Vagina (tissue), 2 donors: ENCODE data around the gene NEDD8. TPM values are rescaled to one million over a fixed set of nuclear protein-coding genes. Genes with fewer than 3 reads are reported as not detected.
A peak's percentile ranks its signal among the peaks of the same experiment; 100 is the strongest.

ENCODE experiments used
- DNase-seq, 2 donors: peaks; one replicate each; pipeline ENCODE4 v3.0.0-alpha.2; 2017; ENCODE audit errors: extremely low spot score in 2 of 2
- H3K27ac ChIP-seq: fragments of 200-600 bp; sonication (generic); one replicate; pipeline ENCODE4 v1.5.1; 2019
- H3K27me3 ChIP-seq: fragments of 200-600 bp; sonication (generic); one replicate; pipeline ENCODE4 v1.5.1; 2019
- H3K36me3 ChIP-seq, 2 donors: fragments of 200-600 bp; sonication (generic); one replicate each; pipeline ENCODE4 v1.5.1; 2017 to 2019
- H3K4me1 ChIP-seq: fragments of 200-600 bp; sonication (generic); one replicate; pipeline ENCODE4 v1.5.1; 2019
- H3K4me3 ChIP-seq, 2 donors: fragments of 200-600 bp; sonication (generic); 1 replicate in 1 of 2; 2 replicates in 1 of 2; pipeline ENCODE4 v1.5.1; 2016 to 2019
- H3K9me3 ChIP-seq: fragments of 200-600 bp; sonication (generic); one replicate; pipeline ENCODE4 v1.5.1; 2019
- CTCF ChIP-seq, 3 experiments: fragments of 450-650 bp in 2 of 3; fragments of 200-600 bp in 1 of 3; sonication (generic) in 1 of 3; IDR thresholded peaks; one replicate each; pipeline ENCODE4 v1.5.1; 2017 to 2019; ENCODE audit warnings: antibody characterized with exemption in 3 of 3, mild to moderate bottlenecking in 2 of 3, moderate library complexity in 2 of 3
- POLR2A ChIP-seq, 2 donors: fragments of 450-650 bp; IDR thresholded peaks; one replicate each; pipeline ENCODE4 v1.6.1; 2017; ENCODE audit warnings: antibody characterized with exemption in 2 of 2, mild to moderate bottlenecking in 2 of 2, moderate library complexity in 2 of 2
- POLR2AphosphoS5 ChIP-seq, 2 donors: sonication (generic); formaldehyde crosslinking; IDR thresholded peaks; one replicate each; pipeline ENCODE4 v1.9.0; 2017; ENCODE audit warnings: antibody characterized with exemption in 2 of 2, mild to moderate bottlenecking in 2 of 2, low read depth in 1 of 2; ENCODE audit not compliant: insufficient read depth in 1 of 2
- intact Hi-C: fragments of 100-400 bp; cut with DNase I; formaldehyde crosslinking; loops from one replicate; pipeline ENCODE4 v1.15.1; 2023
- total RNA-seq: library from RNA; depleted of rRNA; stranded (reverse); fragments of >200 nt; gene quantifications from one replicate; pipeline ENCODE4 v1.2.3, GENCODE V29; 2016

The NEDD8 gene
- 140 TPM for total RNA-seq

GRCh38 chr14:24232121-24232644 is at the start of gene NEDD8:
Gene NEDD8 (minus strand): TSS chr14:24232367. CDS start chr14:24232267, 100 bp downstream.
- peaks cover 34% of the 10 kb centered on the region for H3K4me1 ChIP-seq
- H3K27me3 ChIP-seq, result no peaks in the 10 kb centered on the region
- H3K4me3 ChIP-seq, result peak within 1 kb of the TSS; percentile 68 to 76
- DNase-seq, result peak in 1 of 2 donors; percentile 98
- intact Hi-C loops, result no loop called here
- H3K36me3 ChIP-seq, result peaks cover 0 to 18% of the 10 kb centered on the region in 2 donors
- peak within 1 kb of the TSS; percentile 82 for H3K27ac ChIP-seq
- TF ChIP-seq CTCF (IDR thresholded peaks at IDR 0.05) (no peak), POLR2AphosphoS5 (IDR thresholded peaks at IDR 0.05; ENCODE audit: insufficient read depth in 1 of 2, low read depth in 1 of 2) (peak; percentile 81), POLR2A (IDR thresholded peaks at IDR 0.05) (peak in 1 of 2 donors; percentile 47)
- no peaks in the 10 kb centered on the region for H3K9me3 ChIP-seq

- Histone ChIP-seq H3K9me3 (no peaks in the 10 kb centered on the region), H3K4me3 (no peak overlapping the region), H3K27me3 (no peaks in the 10 kb centered on the region), H3K4me1 (peaks cover 13% of the 10 kb centered on the region), H3K27ac (no peak overlapping the region), H3K36me3 (no peaks in the 10 kb centered on the region)
- no peak for DNase-seq
- intact Hi-C loops, result no loop called here
- no peak for TF ChIP-seq POLR2AphosphoS5 (IDR thresholded peaks at IDR 0.05; ENCODE audit: insufficient read depth in 1 of 2, low read depth in 1 of 2)
- no peak for TF ChIP-seq POLR2A (IDR thresholded peaks at IDR 0.05)
- TF ChIP-seq CTCF (IDR thresholded peaks at IDR 0.05), result no peak
These were observed 49.5 kb upstream of the NEDD8 start for GRCh38 chr14:24281636-24282035.

GRCh38 chr14:24280797-24281460 is 48.8 kb upstream of the NEDD8 start:
- DNase-seq, result no peak
- Histone ChIP-seq H3K9me3 (no peaks in the 10 kb centered on the region), H3K27me3 (no peaks in the 10 kb centered on the region), H3K4me3 (no peak overlapping the region), H3K4me1 (peaks cover 10% of the 10 kb centered on the region), H3K27ac (no peak overlapping the region), H3K36me3 (no peaks in the 10 kb centered on the region)
- no peak for TF ChIP-seq POLR2AphosphoS5 (IDR thresholded peaks at IDR 0.05; ENCODE audit: insufficient read depth in 1 of 2, low read depth in 1 of 2)
- no peak for TF ChIP-seq CTCF (IDR thresholded peaks at IDR 0.05)
- no peak for TF ChIP-seq POLR2A (IDR thresholded peaks at IDR 0.05)
- intact Hi-C loops, result no loop called here

GRCh38 chr14:24279301-24280186 is 47.4 kb upstream of the NEDD8 start:
- Histone ChIP-seq H3K27ac (peak overlapping the region; percentile 8), H3K4me3 (no peak overlapping the region), H3K36me3 (no peaks in the 10 kb centered on the region), H3K4me1 (peaks cover 6% of the 10 kb centered on the region), H3K27me3 (no peaks in the 10 kb centered on the region), H3K9me3 (no peaks in the 10 kb centered on the region)
- no peak for DNase-seq
- intact Hi-C loops, result no loop called here
- no peak for TF ChIP-seq CTCF (IDR thresholded peaks at IDR 0.05)
- peak in 1 of 2 donors; percentile 17 for TF ChIP-seq POLR2AphosphoS5 (IDR thresholded peaks at IDR 0.05; ENCODE audit: insufficient read depth in 1 of 2, low read depth in 1 of 2)
- no peak for TF ChIP-seq POLR2A (IDR thresholded peaks at IDR 0.05)
